Neural crest cell (in vitro differentiated cells): ENCODE results near the gene ZNF174. TPM values are rescaled to one million over a fixed set of nuclear protein-coding genes. Genes with fewer than 3 reads are reported as not detected.

ENCODE experiments used
- DNase-seq: peaks from one replicate; pipeline ENCODE4 v3.0.0; 2021; ENCODE audit warnings: low read depth, mixed read lengths, low spot score
- H3K27ac Mint-ChIP-seq: one replicate; pipeline ENCODE4 v1.8.0; 2021; ENCODE audit warnings: mild to moderate bottlenecking, mixed read lengths; ENCODE audit not compliant: unreplicated experiment
- H3K27me3 Mint-ChIP-seq: 2 replicates; pipeline ENCODE4 v1.8.0; 2021; ENCODE audit warnings: low read depth, mild to moderate bottlenecking, mixed read lengths
- H3K36me3 Mint-ChIP-seq: 2 replicates; pipeline ENCODE4 v1.8.0; 2021; ENCODE audit warnings: low read depth, mild to moderate bottlenecking, mixed read lengths
- H3K4me1 Mint-ChIP-seq: 2 replicates; pipeline ENCODE4 v1.8.0; 2021; ENCODE audit warnings: mixed read lengths
- H3K4me3 Mint-ChIP-seq: one replicate; pipeline ENCODE4 v1.8.0; 2021; ENCODE audit warnings: mild to moderate bottlenecking, mixed read lengths
- H3K9me3 Mint-ChIP-seq: 2 replicates; pipeline ENCODE4 v1.8.0; 2021; ENCODE audit warnings: mixed read lengths
- CTCF ChIP-seq: fragments of 200-600 bp; sonication (generic); conservative IDR thresholded peaks from 2 replicates; pipeline ENCODE4 v1.5.0; 2021; ENCODE audit warnings: antibody characterized with exemption, mild to moderate bottlenecking
- total RNA-seq: library from RNA; stranded (reverse); gene quantifications from 2 replicates; pipeline ENCODE4 v1.2.1, GENCODE V29; 2021

The ZNF174 gene
- total RNA-seq, 1 donor from 2014 or later, result 15.5 TPM

- H3K4me3 Mint-ChIP-seq, result peak overlapping the region; percentile 92
- no peaks in the 10 kb centered on the region for H3K9me3 Mint-ChIP-seq
- no peaks in the 10 kb centered on the region for H3K36me3 Mint-ChIP-seq
- no peak for DNase-seq
- peaks cover 45% of the 10 kb centered on the region for H3K4me1 Mint-ChIP-seq
- H3K27me3 Mint-ChIP-seq, result no peaks in the 10 kb centered on the region
- no peak for TF ChIP-seq CTCF
- H3K27ac Mint-ChIP-seq, result peak overlapping the region; percentile 90
Measured at GRCh38 chr16:3458278-3458851, 57.4 kb downstream of the ZNF174 start.

- H3K27ac Mint-ChIP-seq, result peak overlapping the region; percentile 90
- DNase-seq, result no peak
- H3K9me3 Mint-ChIP-seq, result no peaks in the 10 kb centered on the region
- H3K4me3 Mint-ChIP-seq, result peak overlapping the region; percentile 92
- no peaks in the 10 kb centered on the region for H3K36me3 Mint-ChIP-seq
- no peak for TF ChIP-seq CTCF
- peaks cover 45% of the 10 kb centered on the region for H3K4me1 Mint-ChIP-seq
- no peaks in the 10 kb centered on the region for H3K27me3 Mint-ChIP-seq
Measured at GRCh38 chr16:3458852-3459361, 57.9 kb downstream of the ZNF174 start.

Other genes with a start within 250 kb of the ZNF174 start
- 0.35 TPM in 1 of 2 replicates, not detected in the other for gene OR1F1, start 213.0 kb upstream of the ZNF174 start, total RNA-seq
- gene ZNF200, start 166.1 kb upstream of the ZNF174 start, total RNA-seq, result 12.1 and 14.1 TPM in 2 replicates
- gene MEFV, start 144.6 kb upstream of the ZNF174 start, total RNA-seq, result not detected in 2 replicates
- 32.7 and 34.0 TPM in 2 replicates for gene ZNF263, start 117.7 kb upstream of the ZNF174 start, total RNA-seq
- gene TIGD7, start 95.8 kb upstream of the ZNF174 start, total RNA-seq, result 5.2 and 6.6 TPM in 2 replicates
- gene ZNF75A, start 95.7 kb upstream of the ZNF174 start, total RNA-seq, result 43.8 and 48.9 TPM in 2 replicates
- 0.16 TPM in 1 of 2 replicates, not detected in the other for gene OR2C1, start 45.3 kb upstream of the ZNF174 start, total RNA-seq
- gene ZSCAN32, start 211 bp upstream of the ZNF174 start, total RNA-seq, result 18.3 TPM in 2 replicates
- 2.0 and 2.2 TPM in 2 replicates for gene ZNF597, start 42.3 kb downstream of the ZNF174 start, total RNA-seq
- 48.9 and 55.3 TPM in 2 replicates for gene NAA60, start 42.5 kb downstream of the ZNF174 start, total RNA-seq
- not detected in 2 replicates for gene C16orf90, start 94.3 kb downstream of the ZNF174 start, total RNA-seq
- gene CLUAP1, start 99.8 kb downstream of the ZNF174 start, total RNA-seq, result 30.7 and 33.8 TPM in 2 replicates
- 0.18 TPM in 1 of 2 replicates, not detected in the other for gene NLRC3, start 176.2 kb downstream of the ZNF174 start, total RNA-seq
- 17.2 and 17.7 TPM in 2 replicates for gene SLX4, start 210.4 kb downstream of the ZNF174 start, total RNA-seq